ENCODE results near the gene TTLL1. TPM values are rescaled to one million over a fixed set of nuclear protein-coding genes. Genes with fewer than 3 reads are reported as not detected.

TTLL1 gene
- polyA plus RNA-seq (ENCODE audit: insufficient read length in 4 of 4) = 10 to 100 TPM; 13.1 to 20.9 (median 17.3) TPM

GRCh38 chr22:43088984-43089717 is at the start of gene TTLL1:
TSS of gene TTLL1 (minus strand) at chr22:43089391. CDS start at chr22:43075586, 13,805 bp downstream.
- DNase-seq (ENCODE audit: low read depth in 4 of 4, low spot score in 3 of 4) = peak in 3 of 4 donors; percentile 55 to 71 (median 56)

- no peak for DNase-seq (ENCODE audit: low read depth in 4 of 4, low spot score in 3 of 4)
These were observed 47.6 kb upstream of the TTLL1 start for GRCh38 chr22:43136801-43137200.

- no peak for DNase-seq (ENCODE audit: low read depth in 4 of 4, low spot score in 3 of 4)
These were observed 47.1 kb upstream of the TTLL1 start for GRCh38 chr22:43136255-43136654.

GRCh38 chr22:43135565-43135964 is 46.4 kb upstream of the TTLL1 start:
- no peak for DNase-seq (ENCODE audit: low read depth in 4 of 4, low spot score in 3 of 4)

- no peak for DNase-seq (ENCODE audit: low read depth in 4 of 4, low spot score in 3 of 4)
These were observed 45.4 kb upstream of the TTLL1 start for GRCh38 chr22:43134553-43134952.

- no peak for DNase-seq (ENCODE audit: low read depth in 4 of 4, low spot score in 3 of 4)
These were observed 44.2 kb upstream of the TTLL1 start for GRCh38 chr22:43133401-43133800.

- no peak for DNase-seq (ENCODE audit: low read depth in 4 of 4, low spot score in 3 of 4)
These were observed 42.7 kb upstream of the TTLL1 start for GRCh38 chr22:43131773-43132501.

GRCh38 chr22:43129426-43130425 is 40.5 kb upstream of the TTLL1 start:
- no peak for DNase-seq (ENCODE audit: low read depth in 4 of 4, low spot score in 3 of 4)

GRCh38 chr22:43128928-43129424 is 39.8 kb upstream of the TTLL1 start:
- DNase-seq (ENCODE audit: low read depth in 4 of 4, low spot score in 3 of 4) = no peak

- DNase-seq (ENCODE audit: low read depth in 4 of 4, low spot score in 3 of 4) = no peak
These were observed 38.9 kb upstream of the TTLL1 start for GRCh38 chr22:43128116-43128515.

- no peak for DNase-seq (ENCODE audit: low read depth in 4 of 4, low spot score in 3 of 4)
These were observed 38.1 kb upstream of the TTLL1 start for GRCh38 chr22:43127166-43127908.

GRCh38 chr22:43126501-43127165 is 37.4 kb upstream of the TTLL1 start:
- DNase-seq (ENCODE audit: low read depth in 4 of 4, low spot score in 3 of 4) = no peak

- no peak for DNase-seq (ENCODE audit: low read depth in 4 of 4, low spot score in 3 of 4)
These were observed 29.8 kb upstream of the TTLL1 start for GRCh38 chr22:43118953-43119458.

GRCh38 chr22:43118024-43118849 is 29.0 kb upstream of the TTLL1 start:
- no peak for DNase-seq (ENCODE audit: low read depth in 4 of 4, low spot score in 3 of 4)

- DNase-seq (ENCODE audit: low read depth in 4 of 4, low spot score in 3 of 4) = no peak
These were observed 27.7 kb upstream of the TTLL1 start for GRCh38 chr22:43116932-43117331.

GRCh38 chr22:43114958-43115357 is 25.8 kb upstream of the TTLL1 start:
- no peak for DNase-seq (ENCODE audit: low read depth in 4 of 4, low spot score in 3 of 4)

- no peak for DNase-seq (ENCODE audit: low read depth in 4 of 4, low spot score in 3 of 4)
These were observed 24.5 kb upstream of the TTLL1 start for GRCh38 chr22:43113526-43114251.
